HEK293T (cell line): Measurements from ENCODE around the gene IPMK.

Source experiments
- ELF4 ChIP-seq: fragments of 450-650 bp; IDR thresholded peaks from 2 replicates; pipeline ENCODE4 v1.6.1; 2017; ENCODE audit warnings: antibody characterized with exemption
- FOXA1 ChIP-seq: fragments of 450-650 bp; IDR thresholded peaks from 2 replicates; pipeline ENCODE4 v1.6.1; 2016; ENCODE audit warnings: mild to moderate bottlenecking
- FOXM1 ChIP-seq: fragments of 450-650 bp; IDR thresholded peaks from 2 replicates; pipeline ENCODE4 v1.6.1; 2017; ENCODE audit warnings: mild to moderate bottlenecking, borderline replicate concordance
- HDGF ChIP-seq: fragments of 450-650 bp; IDR thresholded peaks from 2 replicates; pipeline ENCODE4 v1.6.1; 2017; ENCODE audit warnings: antibody characterized with exemption, borderline replicate concordance
- LEF1 ChIP-seq: fragments of 450-650 bp; IDR thresholded peaks from 2 replicates; pipeline ENCODE4 v1.6.1; 2017; ENCODE audit warnings: mild to moderate bottlenecking, borderline replicate concordance
- NFRKB ChIP-seq: fragments of 450-650 bp; IDR thresholded peaks from 2 replicates; pipeline ENCODE4 v1.6.1; 2016; ENCODE audit warnings: mild to moderate bottlenecking, moderate library complexity
- SP1 ChIP-seq: fragments of 450-650 bp; IDR thresholded peaks from 2 replicates; pipeline ENCODE4 v1.6.1; 2017
- TF ChIP-seq, protein P1 (sequence below): fragments of 450-650 bp; IDR thresholded peaks from 2 replicates; pipeline ENCODE4 v1.6.1; 2016

DNA sequence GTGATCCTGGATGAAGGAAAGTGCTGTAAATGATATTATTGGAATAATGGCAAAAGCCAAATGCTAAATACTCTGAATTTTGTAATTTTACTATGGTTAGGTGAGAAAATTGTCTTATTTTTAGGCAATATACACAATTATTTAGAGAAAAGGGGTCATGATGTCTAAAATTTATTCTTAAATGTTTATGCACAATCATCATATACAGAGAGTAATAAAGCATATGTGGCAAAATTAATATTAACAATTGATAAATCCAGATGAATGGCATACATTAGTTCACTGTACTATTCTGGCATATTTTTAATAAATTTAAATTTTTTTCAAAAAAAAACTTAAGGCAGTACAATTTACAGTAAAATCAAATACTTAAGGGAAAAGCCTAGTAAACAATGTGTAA lies 7.4 kb downstream of the IPMK start:
- TF ChIP-seq FOXA1 (no peak), HDGF (no peak), FOXM1 (no peak), LEF1 (no peak), SP1 (no peak), NFRKB (no peak), ELF4 (no peak)
- TF ChIP-seq, protein P1, sequence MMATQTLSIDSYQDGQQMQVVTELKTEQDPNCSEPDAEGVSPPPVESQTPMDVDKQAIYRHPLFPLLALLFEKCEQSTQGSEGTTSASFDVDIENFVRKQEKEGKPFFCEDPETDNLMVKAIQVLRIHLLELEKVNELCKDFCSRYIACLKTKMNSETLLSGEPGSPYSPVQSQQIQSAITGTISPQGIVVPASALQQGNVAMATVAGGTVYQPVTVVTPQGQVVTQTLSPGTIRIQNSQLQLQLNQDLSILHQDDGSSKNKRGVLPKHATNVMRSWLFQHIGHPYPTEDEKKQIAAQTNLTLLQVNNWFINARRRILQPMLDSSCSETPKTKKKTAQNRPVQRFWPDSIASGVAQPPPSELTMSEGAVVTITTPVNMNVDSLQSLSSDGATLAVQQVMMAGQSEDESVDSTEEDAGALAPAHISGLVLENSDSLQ = no peak
